ENCODE data around the gene ADAMTSL1. TPM values are rescaled to one million over a fixed set of nuclear protein-coding genes. Genes with fewer than 3 reads are reported as not detected.

ADAMTSL1 gene
- total and polyA plus RNA-seq, 2 donors (not counting 3 experiments of a cell fraction or from before 2014, with no cell fraction given): 15.0 to 18.4 TPM

GRCh38 chr9:18739641-18740318 lies 265.8 kb downstream of the ADAMTSL1 start:
- ChIA-PET POLR2A (no interaction called here), CTCF (no interaction called here)
- FAIRE-seq: no peak
- no peak overlapping the region for H3K4me3 ChIP-seq (replicated peaks in 1 of 3; ENCODE audit: insufficient read depth in 1 of 3, low read depth in 1 of 3, low read length in 3 of 3)
- no peaks in the 10 kb centered on the region for H4K20me1 ChIP-seq (replicated peaks; ENCODE audit: control insufficient read depth, extremely low read depth, insufficient read depth, low read length)
- intact Hi-C loops (cut with micrococcal nuclease): no loop called here
- dilution Hi-C loops (cut with MboI; ENCODE audit: extremely low pct_ligation_motif_present, low sequenced_read_pairs): no loop called here
- no peaks in the 10 kb centered on the region for H3K79me2 ChIP-seq (ENCODE audit: control insufficient read depth, insufficient read depth, low read length)
- no peak overlapping the region for H2AFZ ChIP-seq (ENCODE audit: low read depth, low read length)
- H3K4me2 ChIP-seq (ENCODE audit: insufficient read depth, low read length): no peak overlapping the region
- no peak overlapping the region for H3K9ac ChIP-seq (replicated peaks; ENCODE audit: extremely low read depth, insufficient read depth, low read length)
- no peaks in the 10 kb centered on the region for H3K4me1 ChIP-seq (ENCODE audit: control insufficient read depth, extremely low read depth, insufficient read depth, low read length)
- no peak overlapping the region for H3K27ac ChIP-seq (ENCODE audit: insufficient read depth, low read depth, low read length)
- BruUV-seq (replicated peaks): no TSS peak
- no peak for DNase-seq (ENCODE audit: low read depth, low spot score)
- TF ChIP-seq FOS (IDR thresholded peaks at IDR 0.05; ENCODE audit: borderline replicate concordance, insufficient read depth, low read length) (no peak), CTCF (IDR thresholded peaks at IDR 0.05; ENCODE audit: extremely low read depth in 1 of 2, insufficient read depth in 1 of 2, low read depth in 1 of 2, low read length in 2 of 2) (no peak), EZH2 (IDR thresholded peaks at IDR 0.05; ENCODE audit: borderline replicate concordance, low read depth, low read length, severe bottlenecking) (no peak), POLR2AphosphoS5 (IDR thresholded peaks at IDR 0.05; ENCODE audit: insufficient read depth, low read depth, low read length) (no peak), GATA2 (IDR thresholded peaks at IDR 0.05; ENCODE audit: insufficient read depth, insufficient read length, low read depth, low read length) (no peak), MYC (IDR thresholded peaks at IDR 0.05; ENCODE audit: low read depth, low read length) (no peak), POLR2A (IDR thresholded peaks at IDR 0.05; ENCODE audit: low read depth, low read length) (no peak), MAX (IDR thresholded peaks at IDR 0.05; ENCODE audit: insufficient read depth, insufficient read length) (no peak), JUN (IDR thresholded peaks at IDR 0.05; ENCODE audit: borderline replicate concordance, insufficient read depth, insufficient read length, low read depth) (no peak)
- H3K9me3 ChIP-seq (replicated peaks; ENCODE audit: control insufficient read depth, insufficient read depth, low read length): no peaks in the 10 kb centered on the region
- H3K36me3 ChIP-seq (ENCODE audit: control insufficient read depth in 2 of 2, extremely low read depth in 1 of 2, insufficient read depth in 2 of 2, low read length in 2 of 2): no peaks in the 10 kb centered on the region
- no peaks in the 10 kb centered on the region for H3K27me3 ChIP-seq (ENCODE audit: control insufficient read depth in 2 of 2, insufficient read depth in 2 of 2, low read length in 2 of 2)
- H3K9me1 ChIP-seq (replicated peaks; ENCODE audit: control insufficient read depth, extremely low read depth, insufficient read depth, low read length): no peaks in the 10 kb centered on the region
